ENCODE results near the gene HELZ2.

GRCh38 chr20:63572071-63572787, 1.8 kb downstream of the HELZ2 start:
- TF ChIP-seq CTCF (conservative IDR thresholded peaks at IDR 0.05; ENCODE audit: low read length) (no peak), EZH2phosphoT487 (IDR thresholded peaks at IDR 0.05; ENCODE audit: borderline replicate concordance) (no peak)

Data from Loucy (cell line).